ENCODE measurements around the gene KIAA1549. TPM values are rescaled to one million over a fixed set of nuclear protein-coding genes. Genes with fewer than 3 reads are reported as not detected.
"Not testable (repeated sequence)": the region's sequence is repeated elsewhere in the genome, so short reads cannot be mapped to it uniquely, and the experiment has no call there.

The KIAA1549 gene
- total and polyA plus RNA-seq, 3 donors from 2014 or later: 4.4 to 8.0 (median 7.4) TPM

DNA sequence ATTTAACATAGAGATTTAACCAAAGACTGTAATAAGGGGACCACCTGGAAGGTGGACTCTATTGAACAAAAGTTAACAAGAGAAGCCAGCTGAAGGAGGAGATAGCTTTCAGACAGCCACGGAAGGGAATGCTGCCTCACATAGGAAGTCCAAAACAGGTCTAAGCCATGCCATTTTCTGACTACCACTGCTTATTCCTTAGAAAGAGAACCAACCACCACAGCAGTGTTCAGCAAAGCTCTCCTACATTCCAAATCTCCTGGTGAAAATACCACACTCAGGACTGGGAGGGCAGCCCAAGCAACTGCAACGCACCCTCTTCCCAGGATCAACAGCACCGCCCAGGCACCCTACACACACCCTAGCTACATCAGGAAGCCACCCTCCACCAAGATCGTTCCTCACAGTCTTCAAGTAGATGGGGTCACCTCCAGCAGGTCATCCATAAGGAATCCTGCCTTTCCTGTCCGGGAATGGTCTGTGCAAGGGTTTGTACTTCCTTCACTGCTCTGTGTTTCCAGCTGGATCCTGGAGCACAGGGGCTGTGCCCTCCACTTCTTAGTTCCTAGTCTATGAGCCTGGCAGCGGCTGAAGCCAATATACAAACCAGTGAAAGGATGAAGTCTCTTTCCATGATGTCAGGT lies 2.5 kb downstream of the KIAA1549 start:
- Histone ChIP-seq H3K4me3 (no peak overlapping the region), H3K9me3 (no peaks in the 10 kb centered on the region), H3K36me3 (ENCODE audit: low read depth, missing control alignments) (no peaks in the 10 kb centered on the region), H3K27me3 (no peaks in the 10 kb centered on the region), H3K27ac (no peak overlapping the region), H3K4me1 (no peaks in the 10 kb centered on the region)
- TF ChIP-seq, protein P1, sequence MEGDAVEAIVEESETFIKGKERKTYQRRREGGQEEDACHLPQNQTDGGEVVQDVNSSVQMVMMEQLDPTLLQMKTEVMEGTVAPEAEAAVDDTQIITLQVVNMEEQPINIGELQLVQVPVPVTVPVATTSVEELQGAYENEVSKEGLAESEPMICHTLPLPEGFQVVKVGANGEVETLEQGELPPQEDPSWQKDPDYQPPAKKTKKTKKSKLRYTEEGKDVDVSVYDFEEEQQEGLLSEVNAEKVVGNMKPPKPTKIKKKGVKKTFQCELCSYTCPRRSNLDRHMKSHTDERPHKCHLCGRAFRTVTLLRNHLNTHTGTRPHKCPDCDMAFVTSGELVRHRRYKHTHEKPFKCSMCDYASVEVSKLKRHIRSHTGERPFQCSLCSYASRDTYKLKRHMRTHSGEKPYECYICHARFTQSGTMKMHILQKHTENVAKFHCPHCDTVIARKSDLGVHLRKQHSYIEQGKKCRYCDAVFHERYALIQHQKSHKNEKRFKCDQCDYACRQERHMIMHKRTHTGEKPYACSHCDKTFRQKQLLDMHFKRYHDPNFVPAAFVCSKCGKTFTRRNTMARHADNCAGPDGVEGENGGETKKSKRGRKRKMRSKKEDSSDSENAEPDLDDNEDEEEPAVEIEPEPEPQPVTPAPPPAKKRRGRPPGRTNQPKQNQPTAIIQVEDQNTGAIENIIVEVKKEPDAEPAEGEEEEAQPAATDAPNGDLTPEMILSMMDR (IDR thresholded peaks at IDR 0.05): no peak
- TF ChIP-seq POLR2A (IDR thresholded peaks at IDR 0.05): no peak
- intact Hi-C loops (cut with DNase I; ENCODE audit: low total_unique reads): no loop called here
- DNase-seq: no peak
- 83 to 90% methylated on average over 6 of the region's 6 CpGs for WGBS, 2 donors

DNA sequence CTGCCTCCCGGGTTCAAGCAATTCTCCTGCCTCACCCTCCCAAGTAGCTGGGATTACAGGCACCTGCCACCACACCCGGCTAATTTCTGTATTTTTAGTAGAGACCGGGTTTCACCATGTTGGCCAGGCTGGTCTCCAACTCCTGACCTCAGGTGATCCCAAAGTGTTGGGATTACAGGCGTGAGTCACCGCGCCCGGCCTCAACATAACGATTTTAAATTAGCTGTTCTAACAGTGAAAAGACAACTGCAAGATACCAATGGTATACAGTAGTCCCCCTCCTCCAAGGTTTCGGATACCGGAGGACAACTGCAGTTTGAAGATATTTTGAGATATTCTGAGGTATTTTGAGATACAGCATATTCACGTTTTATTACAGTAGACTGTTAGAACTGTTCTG lies 5.0 kb downstream of the KIAA1549 start:
- H3K27ac ChIP-seq; H3K4me1 ChIP-seq; H3K36me3 ChIP-seq (ENCODE audit: low read depth, missing control alignments); H3K9me3 ChIP-seq; H3K4me3 ChIP-seq; H3K27me3 ChIP-seq; intact Hi-C loops (cut with DNase I; ENCODE audit: low total_unique reads); DNase-seq: not testable (repeated sequence)
- 90 to 94% methylated on average over 11 of the region's 11 CpGs for WGBS, 2 donors

DNA sequence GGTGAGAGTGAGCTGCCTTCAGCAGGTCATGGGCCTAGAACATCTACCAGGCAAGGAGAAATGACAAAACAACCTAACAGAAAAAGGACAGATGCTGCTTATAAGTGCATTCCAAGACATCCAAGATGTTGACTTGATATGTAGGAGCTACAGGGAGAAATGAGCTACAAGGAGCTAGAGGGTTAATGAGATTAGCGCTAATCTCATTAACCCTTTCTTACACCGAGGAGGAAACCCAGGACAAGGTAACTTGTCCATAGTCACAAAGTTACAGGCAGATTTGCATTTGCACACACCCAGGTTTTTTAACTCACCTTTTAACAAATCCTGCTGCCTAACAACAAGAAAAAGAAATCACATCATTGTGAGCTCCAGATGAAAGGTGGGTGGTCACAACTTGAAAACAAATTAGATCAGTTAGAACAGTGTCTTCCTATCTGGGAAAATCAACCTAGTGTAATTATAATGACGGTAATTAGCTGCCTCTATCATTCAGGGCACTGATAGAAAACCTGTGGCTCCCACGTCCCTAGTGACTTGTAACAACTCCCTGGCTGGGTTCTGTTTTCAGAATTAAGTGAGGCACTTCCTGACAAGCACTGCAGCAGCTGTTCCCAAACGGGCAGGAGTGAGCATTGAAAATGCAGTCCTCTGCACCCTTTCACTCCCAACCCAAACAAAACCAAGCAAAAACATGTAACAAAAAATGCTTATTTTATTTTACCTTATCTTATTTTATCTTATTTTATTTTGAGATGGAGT lies 5.7 kb downstream of the KIAA1549 start:
- intact Hi-C loops (cut with DNase I; ENCODE audit: low total_unique reads): no loop called here

DNA sequence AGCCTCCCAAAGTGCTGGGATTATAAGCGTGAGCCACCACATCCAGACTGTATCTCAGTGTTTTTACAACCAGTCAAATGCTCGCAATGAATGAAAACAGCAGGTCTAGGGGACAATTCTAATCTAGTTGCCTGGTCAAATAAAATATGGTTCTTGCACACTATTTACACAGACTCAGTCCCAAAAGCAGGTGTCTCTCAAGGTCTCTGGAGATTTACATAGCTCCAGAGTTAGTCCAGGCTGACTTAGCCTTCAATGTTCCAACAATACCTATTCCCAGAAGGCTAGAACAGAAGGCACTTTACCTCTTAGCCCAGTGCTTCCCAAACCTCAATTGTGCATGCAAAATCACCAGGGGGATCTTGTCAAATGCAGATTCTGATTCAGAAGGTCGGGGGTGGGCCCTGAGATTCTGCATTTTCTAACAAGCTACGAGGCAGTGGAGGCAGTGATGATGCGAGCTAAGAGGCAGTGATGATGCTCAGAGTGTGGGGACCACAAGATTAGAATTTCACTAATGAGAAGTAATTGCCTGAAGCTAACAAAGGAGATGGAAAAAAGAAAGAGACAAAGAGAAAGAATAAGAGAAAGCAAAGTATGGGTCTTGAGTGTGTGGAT lies 6.4 kb downstream of the KIAA1549 start:
- H3K4me1 ChIP-seq: no peaks in the 10 kb centered on the region
- TF ChIP-seq, protein P1 (IDR thresholded peaks at IDR 0.05): no peak
- no peak for TF ChIP-seq POLR2A (IDR thresholded peaks at IDR 0.05)
- no peaks in the 10 kb centered on the region for H3K27me3 ChIP-seq
- no peaks in the 10 kb centered on the region for H3K9me3 ChIP-seq
- no peak overlapping the region for H3K4me3 ChIP-seq
- DNase-seq: no peak
- no peaks in the 10 kb centered on the region for H3K36me3 ChIP-seq (ENCODE audit: low read depth, missing control alignments)
- no peak overlapping the region for H3K27ac ChIP-seq
- 80 to 88% methylated on average over 5 of the region's 5 CpGs for WGBS, 2 donors
- intact Hi-C loops (cut with DNase I; ENCODE audit: low total_unique reads): no loop called here

More for the DNA sequence above, 5.7 kb downstream of the KIAA1549 start:
- H3K9me3 ChIP-seq: no peaks in the 10 kb centered on the region
- no peak for DNase-seq
- WGBS, 2 donors: 46 to 52% methylated on average over 5 of the region's 5 CpGs
- H3K27ac ChIP-seq: no peak overlapping the region
- no peak overlapping the region for H3K4me3 ChIP-seq
- no peaks in the 10 kb centered on the region for H3K4me1 ChIP-seq
- TF ChIP-seq POLR2A (IDR thresholded peaks at IDR 0.05): no peak
- TF ChIP-seq, protein P1 (IDR thresholded peaks at IDR 0.05): no peak
- H3K36me3 ChIP-seq (ENCODE audit: low read depth, missing control alignments): no peaks in the 10 kb centered on the region
- H3K27me3 ChIP-seq: no peaks in the 10 kb centered on the region

DNA sequence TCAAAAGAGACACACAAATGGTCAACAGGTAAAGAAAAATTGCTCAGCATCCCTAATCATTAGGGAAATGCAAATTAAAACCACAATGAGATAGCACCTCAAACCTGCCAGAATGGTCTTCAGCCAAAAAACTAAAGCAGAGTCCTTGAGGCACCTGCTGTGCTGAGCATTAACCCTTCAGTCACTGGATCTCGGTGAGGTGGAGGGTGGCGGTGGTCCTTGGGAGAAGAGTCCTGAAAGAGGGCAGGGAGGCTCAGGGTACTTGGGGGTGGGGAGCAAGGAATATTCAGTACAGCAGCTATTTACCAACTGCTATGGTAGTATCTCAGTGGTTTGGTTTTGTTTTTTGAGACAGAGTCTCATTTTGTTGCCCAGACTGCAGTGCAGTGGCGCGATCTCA lies 7.1 kb downstream of the KIAA1549 start:
- no peaks in the 10 kb centered on the region for H3K27me3 ChIP-seq
- no peak overlapping the region for H3K27ac ChIP-seq
- H3K4me3 ChIP-seq: no peak overlapping the region
- no peaks in the 10 kb centered on the region for H3K4me1 ChIP-seq
- intact Hi-C loops (cut with DNase I; ENCODE audit: low total_unique reads): no loop called here
- DNase-seq: no peak
- no peaks in the 10 kb centered on the region for H3K9me3 ChIP-seq
- H3K36me3 ChIP-seq (ENCODE audit: low read depth, missing control alignments): no peaks in the 10 kb centered on the region
- 92 to 95% methylated on average over 4 of the region's 4 CpGs for WGBS, 2 donors
- TF ChIP-seq, protein P1 (IDR thresholded peaks at IDR 0.05): no peak
- no peak for TF ChIP-seq POLR2A (IDR thresholded peaks at IDR 0.05)

All from testis (tissue), 3 donors.